HG02943 (cell line): ENCODE measurements around the gene SH3PXD2A.

ENCODE experiments used
- ATAC-seq: cut with Tn5 transposase; IDR thresholded peaks from one replicate; pipeline ENCODE4 v1.9.1; 2021; ENCODE audit warnings: mild to moderate bottlenecking, low read depth, moderate library complexity; ENCODE audit not compliant: unreplicated experiment

Gene SH3PXD2A, protein sequence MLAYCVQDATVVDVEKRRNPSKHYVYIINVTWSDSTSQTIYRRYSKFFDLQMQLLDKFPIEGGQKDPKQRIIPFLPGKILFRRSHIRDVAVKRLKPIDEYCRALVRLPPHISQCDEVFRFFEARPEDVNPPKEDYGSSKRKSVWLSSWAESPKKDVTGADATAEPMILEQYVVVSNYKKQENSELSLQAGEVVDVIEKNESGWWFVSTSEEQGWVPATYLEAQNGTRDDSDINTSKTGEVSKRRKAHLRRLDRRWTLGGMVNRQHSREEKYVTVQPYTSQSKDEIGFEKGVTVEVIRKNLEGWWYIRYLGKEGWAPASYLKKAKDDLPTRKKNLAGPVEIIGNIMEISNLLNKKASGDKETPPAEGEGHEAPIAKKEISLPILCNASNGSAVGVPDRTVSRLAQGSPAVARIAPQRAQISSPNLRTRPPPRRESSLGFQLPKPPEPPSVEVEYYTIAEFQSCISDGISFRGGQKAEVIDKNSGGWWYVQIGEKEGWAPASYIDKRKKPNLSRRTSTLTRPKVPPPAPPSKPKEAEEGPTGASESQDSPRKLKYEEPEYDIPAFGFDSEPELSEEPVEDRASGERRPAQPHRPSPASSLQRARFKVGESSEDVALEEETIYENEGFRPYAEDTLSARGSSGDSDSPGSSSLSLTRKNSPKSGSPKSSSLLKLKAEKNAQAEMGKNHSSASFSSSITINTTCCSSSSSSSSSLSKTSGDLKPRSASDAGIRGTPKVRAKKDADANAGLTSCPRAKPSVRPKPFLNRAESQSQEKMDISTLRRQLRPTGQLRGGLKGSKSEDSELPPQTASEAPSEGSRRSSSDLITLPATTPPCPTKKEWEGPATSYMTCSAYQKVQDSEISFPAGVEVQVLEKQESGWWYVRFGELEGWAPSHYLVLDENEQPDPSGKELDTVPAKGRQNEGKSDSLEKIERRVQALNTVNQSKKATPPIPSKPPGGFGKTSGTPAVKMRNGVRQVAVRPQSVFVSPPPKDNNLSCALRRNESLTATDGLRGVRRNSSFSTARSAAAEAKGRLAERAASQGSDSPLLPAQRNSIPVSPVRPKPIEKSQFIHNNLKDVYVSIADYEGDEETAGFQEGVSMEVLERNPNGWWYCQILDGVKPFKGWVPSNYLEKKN

DNA sequence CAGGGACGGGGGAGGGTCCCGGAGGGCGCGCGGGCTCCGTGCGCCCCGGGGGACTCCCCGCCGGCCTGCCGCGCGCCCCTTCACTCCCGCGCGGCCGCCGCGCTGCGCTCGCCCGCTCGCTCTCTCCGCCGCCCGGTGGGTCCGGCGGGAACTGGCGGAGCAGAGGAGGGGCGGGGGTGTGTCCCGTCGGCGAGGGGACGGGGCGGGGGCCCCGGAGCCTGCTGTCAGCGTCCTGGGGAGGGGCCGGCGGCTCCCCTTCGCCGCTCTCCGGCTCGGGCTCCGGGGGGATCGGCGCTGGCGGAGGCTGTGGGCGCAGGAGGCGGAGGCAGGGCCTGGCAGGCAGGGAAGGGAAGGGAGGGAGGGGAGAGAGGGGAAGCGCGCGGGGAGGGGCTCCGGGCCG, at the start of gene SH3PXD2A:
TSS of gene SH3PXD2A (minus strand) at position 153 of the 400 bp plus-strand sequence. CDS start 310 bp downstream, outside the sequence.
- ATAC-seq: no peak

DNA sequence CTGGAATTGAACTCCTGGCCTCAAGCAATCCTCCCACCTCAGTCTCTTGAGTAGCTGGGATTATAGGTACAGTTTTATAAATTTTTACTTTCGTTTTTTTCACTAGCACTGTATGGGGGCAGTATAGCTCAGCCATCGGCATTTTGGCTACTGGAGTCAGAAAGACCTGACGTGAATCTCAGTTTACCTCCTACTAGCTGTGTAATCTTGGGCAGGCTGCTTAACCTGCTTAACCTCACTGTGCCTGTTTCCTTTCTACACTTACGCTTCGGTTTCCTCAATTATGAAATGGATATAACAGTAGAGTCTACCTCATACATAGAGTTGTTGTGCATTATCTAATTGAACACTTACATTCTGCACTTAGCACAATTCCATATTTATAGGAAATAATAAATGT, 45.9 kb upstream of the SH3PXD2A start:
- ATAC-seq: no peak

DNA sequence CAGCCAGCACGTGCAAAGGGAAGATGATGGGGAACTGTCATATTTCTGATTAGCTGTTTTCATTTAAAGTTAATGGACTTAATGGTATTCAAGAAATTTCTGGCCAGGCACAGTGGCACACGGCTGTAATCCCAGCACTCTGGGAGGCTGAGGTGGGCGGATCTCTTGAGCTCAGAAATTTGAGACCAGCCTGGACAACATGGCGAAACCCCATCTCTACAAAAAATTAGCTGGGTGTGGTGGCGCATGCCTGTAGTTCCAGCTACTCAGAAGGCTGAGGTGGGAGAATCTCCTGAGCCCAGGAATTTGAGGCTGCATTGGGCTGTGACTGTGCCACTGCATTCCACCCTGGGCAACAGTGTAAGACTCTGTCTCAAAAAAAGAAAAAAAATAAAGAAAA, 43.9 kb upstream of the SH3PXD2A start:
- no peak for ATAC-seq

DNA sequence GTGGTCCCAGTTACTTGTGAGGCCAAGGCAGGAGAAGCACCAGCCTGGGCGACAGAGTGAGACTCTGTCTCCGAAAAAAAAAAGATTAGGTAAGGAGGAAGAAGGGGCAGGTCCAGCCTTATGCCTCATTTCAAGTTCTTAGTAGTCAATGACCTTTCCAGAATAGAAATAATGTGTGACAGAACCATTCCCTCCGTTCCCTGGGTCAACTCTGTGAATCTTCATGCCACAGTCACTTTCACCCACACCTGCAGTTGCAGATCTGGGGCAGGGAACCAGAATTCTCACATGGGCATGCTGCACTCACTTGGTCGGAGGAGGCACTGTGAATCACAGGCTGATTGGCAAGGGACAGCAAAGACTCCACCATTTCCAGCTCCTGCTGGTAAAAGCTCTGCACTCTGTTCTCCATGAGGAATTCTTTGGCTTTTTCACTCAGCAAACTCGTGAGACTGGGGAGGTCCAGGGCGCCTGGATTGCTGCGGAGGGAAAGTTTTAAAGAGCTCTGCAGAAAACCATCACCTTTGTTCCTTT, 41.9 kb upstream of the SH3PXD2A start:
- no peak for ATAC-seq

DNA sequence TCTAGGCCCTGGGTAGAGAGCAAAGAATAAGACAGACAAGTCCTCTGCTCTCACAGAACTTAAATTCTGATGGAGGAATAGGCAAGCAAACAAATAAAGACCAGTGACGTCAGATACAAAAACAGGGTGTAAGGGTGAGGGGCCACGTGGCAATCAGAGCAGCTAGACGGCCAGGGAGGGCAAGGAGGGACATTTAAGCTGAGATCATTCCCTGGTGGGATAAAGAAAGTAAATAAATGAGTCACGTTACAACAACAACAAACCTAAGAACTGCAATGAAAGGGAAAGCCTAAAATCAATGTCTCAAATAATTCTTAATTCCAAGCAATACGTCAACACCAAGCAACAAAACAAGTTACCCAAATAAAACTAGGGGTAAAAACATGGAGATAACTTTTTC, 40.8 kb upstream of the SH3PXD2A start:
- ATAC-seq: no peak

DNA sequence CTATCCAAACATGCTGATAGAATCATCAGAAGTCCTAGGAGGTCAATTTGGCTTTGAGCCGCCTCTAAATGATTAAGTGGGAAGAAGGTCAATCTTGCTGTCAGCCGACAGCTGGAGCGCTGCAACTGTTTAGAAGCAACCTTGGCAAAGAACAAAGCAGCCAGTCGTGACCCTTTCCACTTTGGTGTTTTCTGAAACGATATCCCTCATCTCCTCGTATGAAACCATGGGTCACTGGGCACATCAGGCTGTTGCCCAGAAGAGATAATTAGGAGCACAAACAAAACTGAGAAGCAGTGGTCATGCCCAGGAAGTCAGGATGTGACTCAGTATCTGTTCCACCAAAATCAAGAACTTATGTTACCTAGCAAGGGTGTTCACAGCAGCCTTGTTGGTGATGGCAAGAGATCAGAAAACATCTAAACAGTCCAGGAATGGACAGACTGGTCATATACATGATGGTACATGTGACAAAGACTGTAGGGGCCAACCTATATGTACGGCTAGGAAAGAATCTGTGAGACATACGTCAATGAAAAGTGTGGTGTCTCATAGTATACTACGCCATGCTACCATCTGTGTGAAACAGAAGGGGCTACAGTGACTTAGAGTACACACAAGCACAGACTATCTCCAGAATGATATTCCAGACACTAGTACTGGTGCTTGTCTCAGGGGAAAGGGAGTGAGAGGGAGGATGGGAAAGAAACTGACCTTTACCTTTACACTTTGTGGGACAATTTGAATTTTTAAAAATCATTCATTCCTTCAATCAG, 40.2 kb upstream of the SH3PXD2A start:
- no peak for ATAC-seq

DNA sequence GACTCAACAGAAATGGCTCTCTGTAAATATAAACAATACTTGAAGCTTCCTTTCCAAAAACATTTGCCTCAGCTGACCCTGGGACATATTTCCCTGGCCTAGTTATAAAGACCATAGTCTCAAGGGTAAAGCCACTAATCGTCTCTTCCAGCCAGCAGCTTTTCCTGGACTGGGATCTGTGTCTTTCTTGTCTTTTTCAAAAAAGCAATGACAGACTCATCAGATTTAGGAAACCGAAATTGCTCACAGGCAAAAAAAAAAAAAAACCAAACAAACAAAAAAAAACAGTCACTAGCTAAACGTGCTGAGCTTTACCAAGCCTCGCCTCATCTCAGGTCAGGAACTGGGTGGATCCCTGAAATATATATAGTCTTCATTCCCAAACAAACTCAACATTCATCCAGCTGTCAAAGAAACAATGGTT, 39.1 kb upstream of the SH3PXD2A start:
- no peak for ATAC-seq

DNA sequence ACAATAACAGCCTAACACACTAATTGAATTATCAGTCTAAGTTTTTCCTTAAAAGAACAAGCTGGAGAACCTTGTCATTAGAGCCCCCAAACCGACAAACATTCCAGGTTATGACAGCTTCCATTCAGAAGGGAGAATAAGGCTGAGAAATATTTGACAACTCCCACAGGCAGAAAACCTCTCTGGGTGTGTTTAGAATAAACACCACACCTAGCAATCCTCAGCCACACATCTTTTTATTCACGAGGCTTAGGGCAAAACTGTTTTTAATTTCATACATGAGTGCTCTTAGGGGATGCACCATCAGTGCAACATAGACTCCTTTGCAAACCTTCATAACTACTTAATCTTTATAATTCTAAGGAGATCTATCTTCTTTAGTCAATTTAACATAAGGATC, 38.4 kb upstream of the SH3PXD2A start:
- ATAC-seq: no peak

DNA sequence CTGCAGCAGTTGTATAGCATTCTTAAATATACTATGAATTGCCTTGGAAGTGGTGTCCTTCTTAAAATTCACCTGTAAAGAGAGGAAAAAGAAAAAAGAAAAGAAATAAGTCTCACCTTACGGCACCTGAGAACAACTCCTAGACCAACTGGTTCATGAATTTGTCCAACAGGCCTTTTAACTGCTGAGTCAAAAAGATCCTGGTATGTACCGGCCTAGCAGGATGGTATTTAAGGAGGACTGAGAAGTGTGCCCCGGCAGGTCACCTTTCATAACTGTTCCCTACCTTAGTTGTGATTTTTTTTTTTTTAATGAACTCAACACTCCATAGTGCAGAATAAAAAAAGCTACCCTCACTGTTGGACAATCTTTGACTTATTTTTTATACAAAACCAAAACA, 36.8 kb upstream of the SH3PXD2A start:
- no peak for ATAC-seq

DNA sequence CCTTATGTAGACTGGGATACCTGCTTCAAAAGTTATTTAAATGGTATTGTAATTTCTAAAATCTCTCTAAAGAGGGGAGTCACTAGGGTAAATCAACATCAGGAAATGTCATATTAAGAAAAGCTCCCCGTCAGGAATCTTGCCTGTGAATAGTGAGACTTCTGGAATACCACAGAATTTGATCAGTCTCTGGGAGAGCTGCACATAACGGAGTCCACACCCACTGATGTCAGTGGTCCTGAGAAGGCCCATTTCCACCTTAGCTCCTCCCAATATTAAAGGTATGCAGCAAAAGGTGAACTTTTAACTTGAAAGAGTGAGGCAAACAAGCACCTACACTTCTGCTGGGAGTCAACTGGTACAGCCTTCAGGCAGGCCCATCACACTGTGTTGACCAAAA, 35.3 kb upstream of the SH3PXD2A start:
- no peak for ATAC-seq

DNA sequence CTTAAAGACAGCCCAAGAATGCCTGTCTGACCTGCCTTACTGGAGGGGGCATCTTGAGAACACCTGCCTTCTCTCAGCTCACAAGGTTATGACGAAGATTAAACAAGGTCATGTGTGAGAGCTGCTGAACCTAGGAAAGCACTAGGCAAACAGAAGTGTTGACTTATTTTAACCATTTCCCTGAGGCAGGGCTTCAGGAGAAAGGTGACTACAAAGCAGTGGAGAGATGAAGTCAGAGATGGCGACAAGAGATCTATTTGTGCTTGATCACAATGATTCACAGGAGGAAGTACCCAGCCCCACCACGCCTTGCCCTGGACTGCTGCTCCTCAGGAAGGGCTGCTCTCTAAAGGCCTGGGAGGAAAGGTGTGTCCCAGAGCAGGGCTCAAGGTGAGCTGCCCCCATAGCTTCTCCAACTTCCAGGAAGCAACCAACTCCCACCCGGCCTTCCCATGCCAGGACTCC, 34.9 kb upstream of the SH3PXD2A start:
- no peak for ATAC-seq

DNA sequence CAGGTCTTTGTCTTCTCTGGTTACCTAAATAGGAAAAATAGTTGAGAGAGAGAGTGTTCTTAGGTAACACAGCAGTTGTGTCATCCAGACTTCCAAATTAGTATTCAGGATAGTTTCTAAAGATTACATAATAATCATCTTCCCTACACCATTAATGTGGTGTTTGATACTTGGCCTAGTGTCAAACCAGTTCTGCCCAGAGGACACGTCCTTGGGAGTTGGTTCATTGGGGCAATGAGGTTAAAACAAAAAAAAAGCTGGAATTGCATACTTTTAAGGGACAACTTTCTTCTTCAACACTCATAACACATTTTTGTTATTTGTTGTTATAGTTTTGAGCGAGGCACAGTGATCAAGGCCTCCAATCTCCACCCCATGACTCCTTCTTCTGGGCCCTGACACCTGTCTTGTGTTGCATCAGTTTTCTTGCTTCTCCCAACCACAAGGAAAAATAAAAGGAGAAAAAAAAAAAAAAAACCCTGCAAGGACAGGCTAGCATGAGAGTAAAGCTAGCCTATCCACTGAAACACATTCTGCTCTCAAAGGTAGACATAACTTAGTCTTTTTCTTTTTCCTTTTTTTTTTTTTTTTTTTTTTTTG, 33.8 kb upstream of the SH3PXD2A start:
- ATAC-seq: no peak

DNA sequence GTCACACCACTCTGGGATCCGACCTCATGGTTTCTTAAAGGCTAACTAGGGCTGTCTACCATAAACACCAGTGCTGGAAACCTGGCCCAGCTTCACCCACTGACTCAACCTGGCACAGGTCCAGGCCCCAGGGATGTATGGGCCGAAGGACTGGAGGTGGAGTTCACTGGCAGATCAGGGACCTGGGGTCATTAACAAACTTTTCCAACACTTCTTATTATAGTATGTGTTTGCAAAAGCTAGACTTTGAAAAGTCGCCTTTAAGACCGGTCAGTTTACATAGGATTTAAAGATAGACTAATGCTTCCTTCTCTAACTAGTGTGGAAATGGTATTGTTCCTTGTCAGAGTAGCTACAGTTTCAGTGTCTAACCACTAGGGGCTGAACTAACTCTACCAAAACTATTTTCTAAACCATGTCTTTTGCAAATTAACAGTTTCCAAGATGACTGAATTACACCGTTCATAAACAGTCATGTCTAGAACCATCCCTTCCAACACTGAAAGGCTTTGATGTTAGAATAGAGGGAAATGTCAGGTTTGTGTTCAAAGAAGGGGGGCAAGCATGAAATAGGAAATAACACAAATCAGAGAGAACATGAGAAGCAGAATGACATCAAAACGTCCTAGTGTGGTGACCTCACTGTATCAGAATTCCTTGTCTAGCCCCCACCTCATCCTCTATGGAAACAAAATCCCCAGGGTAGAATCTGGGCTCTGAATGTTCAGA, 32.9 kb upstream of the SH3PXD2A start:
- ATAC-seq: no peak

DNA sequence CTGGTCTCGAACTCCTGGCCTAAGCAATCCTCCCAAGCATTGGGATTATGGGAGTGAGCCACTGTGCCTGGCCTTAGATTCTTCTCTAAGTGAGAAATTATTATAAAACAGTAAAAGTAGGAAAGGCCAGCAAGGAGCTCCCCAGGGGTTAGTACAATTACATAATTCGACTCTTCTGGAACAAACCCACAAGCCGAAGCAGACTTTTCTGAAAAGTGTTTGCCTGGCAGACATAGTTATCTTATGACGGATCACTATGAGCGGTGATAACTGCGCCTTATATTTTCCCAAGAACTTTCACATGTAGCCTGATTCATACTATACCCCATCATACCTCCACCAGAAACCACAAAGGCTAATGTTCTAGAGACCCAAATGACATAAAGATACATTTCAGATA, 30.2 kb upstream of the SH3PXD2A start:
- ATAC-seq: no peak

DNA sequence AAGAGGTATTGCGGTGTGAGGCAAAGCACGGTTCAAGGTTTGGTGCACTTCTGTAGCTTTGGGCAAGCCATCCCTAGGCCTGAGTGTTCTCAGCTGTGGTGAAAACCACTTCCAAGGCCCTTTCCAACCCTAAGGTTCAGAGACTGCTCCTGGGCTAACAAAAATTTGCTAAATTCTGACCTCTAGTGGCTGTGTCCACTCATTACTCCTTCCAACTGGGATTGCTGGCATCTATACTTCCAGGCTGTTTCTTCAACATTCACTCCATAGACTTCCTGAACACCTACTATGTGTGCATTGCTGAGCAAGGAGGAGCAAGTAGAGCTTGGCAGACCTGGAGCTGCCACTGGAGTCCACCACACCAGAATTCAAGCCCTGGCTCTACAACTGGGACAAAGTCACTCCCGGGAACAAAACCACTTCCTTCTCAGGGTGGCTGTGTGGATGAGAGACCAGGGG, 29.3 kb upstream of the SH3PXD2A start:
- ATAC-seq: no peak

DNA sequence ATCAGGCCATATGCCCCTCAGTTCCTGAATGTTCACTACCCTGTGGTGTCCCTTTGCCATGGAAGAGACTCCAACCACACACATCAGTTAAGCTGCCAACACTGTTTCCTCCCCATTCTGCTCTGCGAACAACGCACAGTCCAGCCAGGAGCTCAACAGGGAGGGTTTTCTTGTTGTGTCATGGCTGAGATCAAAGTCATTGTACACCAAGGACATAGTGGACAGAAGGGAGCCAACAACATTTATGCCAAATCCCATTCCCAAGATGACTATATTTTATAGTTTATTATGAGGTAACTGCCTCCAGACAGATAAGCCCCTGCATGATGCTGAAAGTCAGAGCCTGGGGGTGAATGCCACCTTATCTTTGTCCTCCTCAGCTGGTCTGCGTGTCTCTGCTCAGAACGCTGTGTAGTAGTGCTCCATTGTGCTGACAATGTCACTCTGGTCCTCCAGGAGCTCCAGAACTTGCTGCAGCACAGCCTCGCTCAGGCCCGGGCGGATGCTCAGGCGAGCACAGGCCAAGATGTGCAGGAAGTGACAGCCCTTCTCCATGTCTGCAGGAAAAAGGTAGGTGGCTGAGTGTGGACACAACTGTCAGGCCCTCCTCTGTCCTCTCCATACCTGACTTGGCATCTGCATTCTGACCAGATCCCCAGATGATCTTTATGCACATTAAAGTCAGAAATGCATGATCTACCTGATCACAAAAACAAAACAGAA, 27.1 kb upstream of the SH3PXD2A start:
- no peak for ATAC-seq

DNA sequence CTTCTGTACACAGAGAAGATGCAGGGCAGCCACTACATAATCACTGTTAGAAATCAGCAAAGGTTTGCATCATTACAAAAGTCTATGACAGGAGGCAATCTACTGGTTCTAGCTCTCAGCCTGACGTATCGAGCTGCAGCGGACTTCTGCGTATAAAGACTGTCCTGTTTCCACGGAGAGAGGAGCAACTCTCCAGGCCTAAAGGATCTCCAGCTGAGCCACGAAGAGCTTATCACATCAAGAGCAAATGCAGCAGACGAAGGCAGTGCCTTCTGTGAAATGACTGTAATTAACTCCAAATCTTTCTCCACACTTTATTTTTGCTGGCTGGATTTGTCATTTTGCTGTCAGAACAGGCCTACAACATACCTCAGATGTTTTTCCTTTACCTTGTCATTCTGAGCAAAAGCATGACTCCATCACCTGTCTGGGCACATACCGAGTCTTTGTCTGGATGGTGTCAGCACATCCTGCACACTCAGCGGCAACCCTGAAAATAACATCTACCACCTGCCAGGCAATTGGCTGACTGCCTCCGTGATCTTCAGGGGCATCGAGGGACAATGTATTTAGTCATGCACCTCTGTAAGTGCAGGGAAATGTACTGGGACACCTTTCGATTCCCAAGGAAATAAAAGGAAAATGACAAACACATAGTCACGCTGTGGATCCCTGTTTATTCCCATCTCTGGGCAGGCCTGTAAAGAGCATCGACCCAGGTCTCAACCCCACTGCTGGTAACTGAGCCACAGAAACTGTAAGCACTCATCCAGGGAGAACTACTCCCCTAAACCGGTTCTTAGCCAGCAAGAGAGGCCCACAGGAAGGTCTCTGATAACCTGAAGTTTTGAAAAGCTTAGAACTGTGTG, 26.3 kb upstream of the SH3PXD2A start:
- ATAC-seq: no peak
